ENCODE results near the gene CNBD2. TPM values are rescaled to one million over a fixed set of nuclear protein-coding genes. Genes with fewer than 3 reads are reported as not detected.
"Not testable (repeated sequence)": the region's sequence is repeated elsewhere in the genome, so short reads cannot be mapped to it uniquely, and the experiment has no call there.

CNBD2 gene
- total RNA-seq, 4 donors from 2014 or later, result 4.3 to 17.9 (median 8.6) TPM

- peaks cover 0 to 12% (median 5%) of the 10 kb centered on the region in 4 donors for H3K4me1 ChIP-seq
- TF ChIP-seq, protein P1, sequence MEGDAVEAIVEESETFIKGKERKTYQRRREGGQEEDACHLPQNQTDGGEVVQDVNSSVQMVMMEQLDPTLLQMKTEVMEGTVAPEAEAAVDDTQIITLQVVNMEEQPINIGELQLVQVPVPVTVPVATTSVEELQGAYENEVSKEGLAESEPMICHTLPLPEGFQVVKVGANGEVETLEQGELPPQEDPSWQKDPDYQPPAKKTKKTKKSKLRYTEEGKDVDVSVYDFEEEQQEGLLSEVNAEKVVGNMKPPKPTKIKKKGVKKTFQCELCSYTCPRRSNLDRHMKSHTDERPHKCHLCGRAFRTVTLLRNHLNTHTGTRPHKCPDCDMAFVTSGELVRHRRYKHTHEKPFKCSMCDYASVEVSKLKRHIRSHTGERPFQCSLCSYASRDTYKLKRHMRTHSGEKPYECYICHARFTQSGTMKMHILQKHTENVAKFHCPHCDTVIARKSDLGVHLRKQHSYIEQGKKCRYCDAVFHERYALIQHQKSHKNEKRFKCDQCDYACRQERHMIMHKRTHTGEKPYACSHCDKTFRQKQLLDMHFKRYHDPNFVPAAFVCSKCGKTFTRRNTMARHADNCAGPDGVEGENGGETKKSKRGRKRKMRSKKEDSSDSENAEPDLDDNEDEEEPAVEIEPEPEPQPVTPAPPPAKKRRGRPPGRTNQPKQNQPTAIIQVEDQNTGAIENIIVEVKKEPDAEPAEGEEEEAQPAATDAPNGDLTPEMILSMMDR (IDR thresholded peaks at IDR 0.05), result no peak
- no peak for TF ChIP-seq POLR2A (IDR thresholded peaks at IDR 0.05)
- no peaks in the 10 kb centered on the region for H3K36me3 ChIP-seq
- H3K9me3 ChIP-seq, result no peaks in the 10 kb centered on the region
- no peak overlapping the region for H3K27ac ChIP-seq
- H3K4me3 ChIP-seq, result no peak overlapping the region
- DNase-seq, result no peak
- no peaks in the 10 kb centered on the region for H3K27me3 ChIP-seq
Observed at GRCh38 chr20:36062799-36063198, 94.4 kb downstream of the CNBD2 start.

DNA sequence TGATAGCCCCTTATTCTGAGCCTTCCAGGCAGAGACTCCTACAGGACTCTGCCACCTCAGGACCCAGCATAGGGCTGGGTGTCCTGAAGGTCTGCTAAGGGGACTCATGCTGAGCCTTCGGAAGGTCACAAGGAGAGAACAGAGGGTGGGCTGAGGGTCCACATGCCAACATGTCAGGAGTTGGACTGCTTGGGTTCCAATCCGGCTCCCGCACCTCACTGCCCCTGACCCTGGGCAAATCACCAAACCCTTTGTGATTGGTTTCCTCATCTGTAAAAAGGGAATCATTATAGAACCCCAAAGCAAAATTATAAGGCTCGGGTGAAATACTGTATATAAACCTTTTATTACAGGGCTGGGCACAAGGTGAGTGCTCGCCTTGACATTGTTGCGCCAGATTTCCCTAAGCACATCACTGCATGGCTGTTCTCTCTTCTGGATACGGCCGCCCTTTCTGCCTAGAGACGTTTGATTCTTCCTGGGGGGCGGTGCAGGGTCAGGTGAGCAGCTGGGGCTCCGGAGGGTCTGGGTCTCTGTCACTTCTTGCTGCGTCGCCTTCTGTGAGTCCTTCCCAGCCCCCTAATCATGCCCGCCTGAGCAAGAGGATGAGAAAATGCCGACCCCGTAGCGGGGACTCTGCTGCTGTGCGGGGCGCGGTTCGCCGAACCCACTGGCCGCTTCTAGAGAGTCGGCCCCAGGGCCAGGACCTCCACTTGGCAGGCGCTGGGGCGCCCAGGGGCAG lies 95.7 kb downstream of the CNBD2 start:
- DNase-seq, result no peak
- no peaks in the 10 kb centered on the region for H3K9me3 ChIP-seq
- no peaks in the 10 kb centered on the region for H3K36me3 ChIP-seq
- peaks cover 0 to 12% (median 5%) of the 10 kb centered on the region in 4 donors for H3K4me1 ChIP-seq
- H3K4me3 ChIP-seq, result peak overlapping the region; percentile 43 to 70 (median 65)
- no peaks in the 10 kb centered on the region for H3K27me3 ChIP-seq
- H3K27ac ChIP-seq, result peak overlapping the region; percentile 70 to 96 (median 80)
- TF ChIP-seq, protein P1 (IDR thresholded peaks at IDR 0.05), result no peak
- no peak for TF ChIP-seq POLR2A (IDR thresholded peaks at IDR 0.05)

GRCh38 chr20:36064658-36065426 lies 96.5 kb downstream of the CNBD2 start:
- Histone ChIP-seq H3K27ac (peak overlapping the region; percentile 70 to 96 (median 80)), H3K9me3 (no peaks in the 10 kb centered on the region), H3K36me3 (no peaks in the 10 kb centered on the region), H3K4me3 (peak overlapping the region; percentile 43 to 70 (median 65)), H3K27me3 (no peaks in the 10 kb centered on the region), H3K4me1 (peaks cover 0 to 12% (median 5%) of the 10 kb centered on the region in 4 donors)
- peak; percentile 74 to 90 for TF ChIP-seq POLR2A (IDR thresholded peaks at IDR 0.05)
- TF ChIP-seq, protein P1 (IDR thresholded peaks at IDR 0.05), result peak in 2 of 6 experiments; percentile 9 to 35
- DNase-seq, result peak; percentile 92 to 99 (median 98)

DNA sequence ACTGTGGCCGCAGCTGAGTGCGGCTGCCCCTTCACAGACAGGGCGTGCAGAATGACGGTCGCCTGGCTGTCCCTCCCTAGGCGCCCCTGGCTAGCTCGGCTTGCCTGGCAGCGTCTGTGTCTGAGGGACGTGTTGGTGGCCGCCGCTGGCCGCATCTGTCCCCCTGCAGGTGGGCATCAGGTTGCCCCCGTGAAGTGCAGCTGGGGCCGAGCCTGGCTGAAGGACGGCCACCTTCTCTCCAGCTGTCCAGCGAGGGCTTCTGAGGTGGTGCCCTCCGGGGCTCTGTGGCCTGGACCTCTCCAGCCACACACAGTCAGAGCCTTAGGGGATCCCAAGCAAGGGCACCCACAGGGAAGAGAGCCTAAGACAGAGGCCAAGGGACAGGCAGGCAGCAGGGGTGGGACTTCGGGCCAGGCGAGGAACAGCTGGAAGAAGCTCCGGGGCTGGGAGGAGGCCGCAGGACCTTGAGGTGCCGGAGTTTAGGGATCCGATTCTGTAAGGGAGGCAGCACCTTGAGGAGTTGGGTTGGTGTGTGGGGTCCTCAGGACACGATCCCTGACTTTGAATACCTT lies 97.1 kb downstream of the CNBD2 start:
- Histone ChIP-seq H3K4me3 (peak overlapping the region; percentile 43 to 70 (median 65)), H3K4me1 (peaks cover 0 to 12% (median 5%) of the 10 kb centered on the region in 4 donors), H3K27ac (peak overlapping the region; percentile 70 to 96 (median 80)), H3K36me3 (no peaks in the 10 kb centered on the region), H3K27me3 (no peaks in the 10 kb centered on the region), H3K9me3 (no peaks in the 10 kb centered on the region)
- DNase-seq, result no peak
- no peak for TF ChIP-seq POLR2A (IDR thresholded peaks at IDR 0.05)
- TF ChIP-seq, protein P1 (IDR thresholded peaks at IDR 0.05), result no peak

DNA sequence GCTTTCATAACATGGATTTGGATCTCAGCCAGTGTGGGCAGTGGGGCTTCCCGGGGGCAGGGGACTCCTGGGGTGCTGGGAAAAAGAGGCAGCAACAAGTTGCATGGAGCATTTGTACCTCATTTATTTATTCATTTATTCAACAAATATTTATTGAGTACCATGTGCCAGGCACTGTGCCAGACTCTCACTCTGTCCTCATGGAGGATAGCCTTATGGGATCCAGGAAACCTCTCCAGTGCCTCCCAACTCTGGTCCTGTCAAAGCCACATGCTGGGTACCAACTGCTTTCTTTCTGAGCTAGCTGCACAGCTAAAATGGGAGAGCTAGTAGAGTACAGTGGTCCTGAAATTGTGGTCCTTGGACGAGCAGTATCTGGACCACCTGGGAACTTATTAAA lies 98.4 kb downstream of the CNBD2 start:
- Histone ChIP-seq H3K27ac (no peak overlapping the region), H3K9me3 (no peaks in the 10 kb centered on the region), H3K27me3 (no peaks in the 10 kb centered on the region), H3K4me3 (no peak overlapping the region), H3K4me1 (peaks cover 0 to 12% (median 5%) of the 10 kb centered on the region in 4 donors), H3K36me3 (no peaks in the 10 kb centered on the region)
- DNase-seq, result no peak
- no peak for TF ChIP-seq POLR2A (IDR thresholded peaks at IDR 0.05)

- H3K36me3 ChIP-seq, H3K4me3 ChIP-seq, DNase-seq, H3K27me3 ChIP-seq, H3K9me3 ChIP-seq, H3K27ac ChIP-seq: not testable (repeated sequence)
- H3K4me1 ChIP-seq, result peaks cover 0 to 12% (median 5%) of the 10 kb centered on the region in 4 donors
Observed at GRCh38 chr20:36068526-36068925, 100.1 kb downstream of the CNBD2 start.
